Measurements from ENCODE around the gene ZRANB3. TPM values are rescaled to one million over a fixed set of nuclear protein-coding genes. Genes with fewer than 3 reads are reported as not detected.

ZRANB3 gene
- total and polyA plus RNA-seq, 4 donors: 2.5 to 7.2 (median 4.1) TPM

GRCh38 chr2:135175177-135175576 lies 355.8 kb downstream of the ZRANB3 start:
- no peak for DNase-seq (ENCODE audit: low spot score)
- H3K27me3 ChIP-seq (ENCODE audit: control insufficient read depth in 4 of 4, insufficient read depth in 4 of 4, low read length in 3 of 4): no peaks in the 10 kb centered on the region
- no peak overlapping the region for H3K9ac ChIP-seq (ENCODE audit: low read depth in 1 of 2, low read length in 2 of 2)
- no peak overlapping the region for H3K4me3 ChIP-seq (ENCODE audit: low read depth in 1 of 3, low read length in 3 of 3)
- peaks cover 4 to 29% (median 8%) of the 10 kb centered on the region in 4 donors for H3K36me3 ChIP-seq (ENCODE audit: control insufficient read depth in 4 of 4, insufficient read depth in 3 of 4, low read depth in 1 of 4, low read length in 3 of 4)
- TF ChIP-seq RXRA (IDR thresholded peaks at IDR 0.05): no peak
- TF ChIP-seq JUND (IDR thresholded peaks at IDR 0.05): no peak
- no peak for TF ChIP-seq TAF1 (conservative IDR thresholded peaks at IDR 0.05)
- no peak for TF ChIP-seq NR2F2 (IDR thresholded peaks at IDR 0.05)
- TF ChIP-seq REST (IDR thresholded peaks at IDR 0.05): no peak
- TF ChIP-seq RAD21 (IDR thresholded peaks at IDR 0.05): no peak
- TF ChIP-seq FOXA2 (IDR thresholded peaks at IDR 0.05): no peak
- TF ChIP-seq YY1 (IDR thresholded peaks at IDR 0.05): no peak
- peaks cover 0 to 2% (median 0%) of the 10 kb centered on the region in 4 donors for H3K9me3 ChIP-seq (ENCODE audit: control insufficient read depth in 4 of 4, low read length in 3 of 4)
- H3K27ac ChIP-seq (ENCODE audit: low read depth in 1 of 2, low read length in 2 of 2): no peak overlapping the region
- no peaks in the 10 kb centered on the region for H3K4me1 ChIP-seq (ENCODE audit: control insufficient read depth in 4 of 4, insufficient read depth in 4 of 4, low read length in 3 of 4)
- WGBS: 97% methylated on average over 3 of the region's 3 CpGs

GRCh38 chr2:135174810-135175093 lies 356.3 kb downstream of the ZRANB3 start:
- WGBS: 98% methylated on average over 6 of the region's 6 CpGs
- no peak for TF ChIP-seq EGR1 (IDR thresholded peaks at IDR 0.05; ENCODE audit: low read depth in 2 of 2)
- no peak for TF ChIP-seq MAX (IDR thresholded peaks at IDR 0.05)
- TF ChIP-seq RXRA (IDR thresholded peaks at IDR 0.05): no peak
- no peak for TF ChIP-seq FOXA2 (IDR thresholded peaks at IDR 0.05)
- Histone ChIP-seq H3K9ac (ENCODE audit: low read depth in 1 of 2, low read length in 2 of 2) (no peak overlapping the region), H3K27me3 (ENCODE audit: control insufficient read depth in 4 of 4, insufficient read depth in 4 of 4, low read length in 3 of 4) (no peaks in the 10 kb centered on the region), H3K27ac (ENCODE audit: low read depth in 1 of 2, low read length in 2 of 2) (no peak overlapping the region), H3K36me3 (ENCODE audit: control insufficient read depth in 4 of 4, insufficient read depth in 3 of 4, low read depth in 1 of 4, low read length in 3 of 4) (peaks cover 4 to 30% (median 9%) of the 10 kb centered on the region in 4 donors), H3K9me3 (ENCODE audit: control insufficient read depth in 4 of 4, low read length in 3 of 4) (peaks cover 0 to 2% (median 0%) of the 10 kb centered on the region in 4 donors), H3K4me1 (ENCODE audit: control insufficient read depth in 4 of 4, insufficient read depth in 4 of 4, low read length in 3 of 4) (no peaks in the 10 kb centered on the region), H3K4me3 (ENCODE audit: low read depth in 1 of 3, low read length in 3 of 3) (no peak overlapping the region)
- DNase-seq (ENCODE audit: low spot score): no peak

- no peaks in the 10 kb centered on the region for H3K4me1 ChIP-seq (ENCODE audit: control insufficient read depth in 4 of 4, insufficient read depth in 4 of 4, low read length in 3 of 4)
- WGBS: 86% methylated on average over 9 of the region's 9 CpGs
- H3K36me3 ChIP-seq (ENCODE audit: control insufficient read depth in 4 of 4, insufficient read depth in 3 of 4, low read depth in 1 of 4, low read length in 3 of 4): peaks cover 5 to 35% (median 14%) of the 10 kb centered on the region in 4 donors
- no peaks in the 10 kb centered on the region for H3K27me3 ChIP-seq (ENCODE audit: control insufficient read depth in 4 of 4, insufficient read depth in 4 of 4, low read length in 3 of 4)
- H3K9me3 ChIP-seq (ENCODE audit: control insufficient read depth in 4 of 4, low read length in 3 of 4): peaks cover 0 to 2% (median 0%) of the 10 kb centered on the region in 4 donors
- no peak for DNase-seq (ENCODE audit: low spot score)
- no peak overlapping the region for H3K9ac ChIP-seq (ENCODE audit: low read depth in 1 of 2, low read length in 2 of 2)
- H3K4me3 ChIP-seq (ENCODE audit: low read depth in 1 of 3, low read length in 3 of 3): no peak overlapping the region
- no peak overlapping the region for H3K27ac ChIP-seq (ENCODE audit: low read depth in 1 of 2, low read length in 2 of 2)
- TF ChIP-seq GABPA (IDR thresholded peaks at IDR 0.05 in 1 of 2, conservative IDR thresholded peaks at IDR 0.05 in 1 of 2): no peak
- no peak for TF ChIP-seq FOXA1 (IDR thresholded peaks at IDR 0.05)
- TF ChIP-seq RXRA (IDR thresholded peaks at IDR 0.05): no peak
- no peak for TF ChIP-seq CTCF (IDR thresholded peaks at IDR 0.05; ENCODE audit: low read depth, low read length, missing input control)
- TF ChIP-seq ATF3 (IDR thresholded peaks at IDR 0.05): no peak
- TF ChIP-seq EGR1 (IDR thresholded peaks at IDR 0.05; ENCODE audit: low read depth in 2 of 2): no peak
- TF ChIP-seq RAD21 (IDR thresholded peaks at IDR 0.05): no peak
- no peak for TF ChIP-seq TAF1 (conservative IDR thresholded peaks at IDR 0.05)
- no peak for TF ChIP-seq REST (IDR thresholded peaks at IDR 0.05)
- no peak for TF ChIP-seq MAX (IDR thresholded peaks at IDR 0.05)
- no peak for TF ChIP-seq HNF4A (conservative IDR thresholded peaks at IDR 0.05)
- no peak for TF ChIP-seq FOXA2 (IDR thresholded peaks at IDR 0.05)
Measured at GRCh38 chr2:135174049-135174809, 356.8 kb downstream of the ZRANB3 start.

Measured in liver (tissue), 9 donors.